GM21619 (cell line): ENCODE data around the gene CEP68.
"Not testable (repeated sequence)": the region's sequence is repeated elsewhere in the genome, so short reads cannot be mapped to it uniquely, and the experiment has no call there.

Experiments used
- ATAC-seq: cut with Tn5 transposase; IDR thresholded peaks from one replicate; pipeline ENCODE4 v1.9.1; 2021; ENCODE audit not compliant: unreplicated experiment

The CEP68 gene

DNA sequence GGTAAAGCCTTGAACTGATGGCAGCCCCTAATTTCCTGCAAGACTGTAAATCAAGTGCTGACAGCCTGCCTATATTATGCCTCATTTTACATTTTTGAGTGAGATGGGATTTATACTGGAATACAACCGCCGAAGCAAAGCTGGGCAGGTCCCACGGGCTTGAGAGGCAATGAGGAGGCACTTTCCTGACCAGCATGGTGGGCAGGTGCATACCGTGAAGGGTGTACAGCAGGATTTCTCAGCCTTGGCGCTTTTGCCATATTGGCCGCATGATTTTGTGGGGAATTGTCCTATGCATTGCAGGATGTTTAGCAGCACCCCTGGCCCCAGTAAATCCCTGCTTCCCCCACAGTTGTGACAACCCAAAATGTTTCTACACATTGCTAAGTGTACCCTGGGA is 22.8 kb downstream of the CEP68 start:
- ATAC-seq: no peak

GRCh38 chr2:65081232-65081685 is 25.0 kb downstream of the CEP68 start:
- ATAC-seq: no peak

GRCh38 chr2:65085148-65085547 is 28.9 kb downstream of the CEP68 start:
- ATAC-seq: no peak

GRCh38 chr2:65092791-65093190 is 36.6 kb downstream of the CEP68 start:
- ATAC-seq: no peak

DNA sequence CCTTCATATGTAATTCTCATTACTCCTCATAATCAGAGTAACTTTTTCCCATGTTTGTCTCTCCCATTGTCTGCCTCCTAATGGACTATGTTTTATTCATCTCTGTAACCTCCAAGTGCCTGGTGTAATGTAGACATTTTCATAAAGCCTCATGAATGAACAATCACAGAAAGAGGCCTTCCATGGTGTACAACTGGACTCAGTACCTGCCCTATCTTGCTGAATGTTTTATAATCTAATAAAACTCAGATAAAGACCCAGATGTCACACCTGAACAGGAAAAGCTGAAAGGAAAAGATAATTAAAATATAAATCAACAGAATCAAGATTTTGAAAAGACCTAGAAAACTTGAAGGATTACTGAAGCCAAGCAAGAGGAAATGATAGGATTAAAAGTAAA is 37.0 kb downstream of the CEP68 start:
- ATAC-seq: no peak

GRCh38 chr2:65096948-65097347 is 40.7 kb downstream of the CEP68 start:
- no peak for ATAC-seq

DNA sequence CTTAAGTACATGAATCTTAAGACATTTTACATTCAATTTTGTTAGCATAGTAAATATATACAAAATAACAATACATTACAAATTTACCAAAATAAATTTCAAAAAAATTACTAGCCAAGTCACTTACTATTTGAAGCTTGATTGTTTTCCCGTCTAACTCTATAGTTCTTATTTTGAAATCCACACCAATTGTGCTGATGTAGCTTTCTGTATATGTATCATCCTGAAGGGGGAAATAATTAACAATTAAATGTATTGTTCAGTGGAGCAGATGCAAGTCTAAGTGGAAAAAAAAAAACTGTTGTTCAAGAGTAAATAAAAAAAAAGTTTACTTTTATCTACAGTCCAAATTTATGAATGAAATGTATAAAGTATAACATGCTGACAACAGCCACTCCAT is 41.6 kb downstream of the CEP68 start:
- ATAC-seq: no peak

DNA sequence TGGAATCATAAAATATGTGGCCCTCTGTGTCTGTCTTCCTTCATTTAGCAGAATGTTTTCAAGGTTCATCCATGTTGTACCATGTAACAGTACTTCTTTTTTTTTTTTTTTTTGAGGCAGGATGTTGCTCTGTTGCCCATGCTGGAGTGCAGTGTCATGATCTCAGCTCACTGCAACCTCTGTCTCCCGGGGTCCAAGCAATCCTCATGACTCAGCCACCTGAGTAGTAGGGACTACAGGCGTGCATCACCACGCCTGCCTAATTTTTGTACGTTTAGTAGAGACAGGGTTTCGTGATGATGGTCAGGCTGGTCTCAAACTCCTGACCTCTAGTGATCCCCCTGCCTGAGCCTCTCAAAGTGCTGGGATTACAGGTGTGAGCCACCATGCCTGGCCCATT is 42.5 kb downstream of the CEP68 start:
- ATAC-seq: no peak

- ATAC-seq: no peak
Measured at GRCh38 chr2:65101071-65101470, 44.9 kb downstream of the CEP68 start.

- no peak for ATAC-seq
Measured at GRCh38 chr2:65103013-65103715, 46.9 kb downstream of the CEP68 start.

DNA sequence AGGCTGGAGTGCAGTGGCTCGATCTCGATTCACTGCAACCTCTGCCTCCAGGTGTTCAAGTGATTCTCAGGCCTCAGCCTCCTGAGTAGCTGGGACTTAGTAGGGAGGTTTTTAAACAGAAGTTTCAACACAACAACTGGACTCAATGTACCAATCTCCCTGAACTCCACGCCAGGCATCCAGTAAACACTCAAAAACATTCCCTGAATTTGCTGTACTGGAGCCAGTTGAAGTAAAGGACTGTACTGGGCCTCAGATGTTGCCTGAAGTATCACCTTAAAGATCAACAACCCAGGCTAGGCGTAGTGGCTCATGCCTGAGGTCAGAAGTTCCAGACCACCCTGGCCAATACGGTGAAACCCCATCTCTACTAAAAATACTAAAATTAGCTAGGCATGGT is 51.3 kb downstream of the CEP68 start:
- ATAC-seq: no peak

DNA sequence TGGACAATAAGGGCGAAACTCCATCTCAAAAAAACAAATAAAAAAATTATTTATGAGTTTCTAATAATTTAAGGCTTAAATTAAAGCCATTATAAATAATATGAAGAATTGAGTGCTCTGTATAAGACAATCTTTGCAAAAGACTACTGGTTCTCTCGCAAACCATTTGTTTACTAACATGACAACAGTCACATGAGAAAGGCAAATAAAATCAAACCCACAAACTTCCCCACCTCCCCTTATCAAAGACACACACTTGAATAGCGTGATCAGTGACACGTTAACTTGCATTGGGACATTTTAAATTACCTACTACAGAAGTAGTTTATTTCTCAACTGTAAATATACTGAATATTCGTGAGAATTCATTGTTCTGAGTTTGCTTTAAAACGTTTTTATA is 52.6 kb downstream of the CEP68 start:
- ATAC-seq: no peak

GRCh38 chr2:65112633-65113032 is 56.4 kb downstream of the CEP68 start:
- no peak for ATAC-seq

DNA sequence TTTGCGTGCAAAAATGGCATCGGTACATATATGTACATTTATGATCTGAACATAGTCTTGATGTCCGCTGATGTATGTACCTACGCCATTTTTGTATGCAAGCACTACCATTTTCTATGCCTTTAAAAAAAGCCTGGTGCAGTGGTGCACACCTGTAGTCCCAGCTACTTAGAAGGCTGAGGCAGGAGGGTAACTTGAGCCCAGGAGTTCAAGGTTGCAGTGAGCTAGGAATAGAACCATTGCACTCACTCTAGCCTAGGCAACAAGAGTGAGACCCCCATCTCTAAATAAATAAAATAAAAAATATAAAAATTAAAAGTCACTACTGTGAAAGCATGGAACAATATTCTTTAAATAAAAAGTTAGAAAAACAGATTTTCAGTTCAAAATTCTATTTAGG is 57.0 kb downstream of the CEP68 start:
- ATAC-seq: no peak

DNA sequence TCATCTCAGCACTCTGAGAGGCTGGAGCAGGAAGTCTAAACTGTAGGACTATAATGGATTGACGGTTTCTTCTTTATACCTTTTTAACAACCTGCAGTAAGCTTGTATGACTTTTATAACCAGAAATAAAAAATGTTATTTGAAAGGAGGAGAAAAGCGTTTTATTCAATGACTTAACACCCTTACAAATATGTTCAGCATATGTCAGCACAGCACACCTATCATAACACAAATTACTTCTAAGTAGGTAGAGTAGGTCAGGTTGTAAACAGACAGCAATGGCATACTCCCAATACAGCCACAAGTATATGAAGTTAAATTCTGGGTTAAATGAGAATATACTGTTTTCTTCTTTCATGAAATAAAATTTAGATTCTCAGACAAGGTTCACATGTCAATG is 57.6 kb downstream of the CEP68 start:
- ATAC-seq: no peak

- ATAC-seq: no peak
Measured at GRCh38 chr2:65114921-65115320, 58.7 kb downstream of the CEP68 start.

DNA sequence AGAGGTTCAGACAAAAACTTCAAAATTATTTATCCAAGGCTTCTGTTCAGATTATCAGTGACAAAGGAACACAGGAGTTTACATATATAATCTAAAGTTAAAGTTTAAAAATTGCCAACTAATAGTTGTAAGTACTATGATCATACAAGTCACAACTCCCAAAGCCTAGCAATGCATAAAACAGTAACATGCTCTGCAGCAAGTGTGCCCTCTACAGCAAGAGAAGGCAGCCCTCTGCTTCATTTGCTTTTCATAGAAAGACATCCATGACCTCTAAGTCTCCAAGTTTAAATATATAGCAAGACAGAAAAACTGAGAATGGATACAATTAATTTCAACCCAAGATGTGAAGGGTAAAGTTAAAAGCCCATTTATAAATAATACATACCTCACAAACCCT is 60.4 kb downstream of the CEP68 start:
- no peak for ATAC-seq

DNA sequence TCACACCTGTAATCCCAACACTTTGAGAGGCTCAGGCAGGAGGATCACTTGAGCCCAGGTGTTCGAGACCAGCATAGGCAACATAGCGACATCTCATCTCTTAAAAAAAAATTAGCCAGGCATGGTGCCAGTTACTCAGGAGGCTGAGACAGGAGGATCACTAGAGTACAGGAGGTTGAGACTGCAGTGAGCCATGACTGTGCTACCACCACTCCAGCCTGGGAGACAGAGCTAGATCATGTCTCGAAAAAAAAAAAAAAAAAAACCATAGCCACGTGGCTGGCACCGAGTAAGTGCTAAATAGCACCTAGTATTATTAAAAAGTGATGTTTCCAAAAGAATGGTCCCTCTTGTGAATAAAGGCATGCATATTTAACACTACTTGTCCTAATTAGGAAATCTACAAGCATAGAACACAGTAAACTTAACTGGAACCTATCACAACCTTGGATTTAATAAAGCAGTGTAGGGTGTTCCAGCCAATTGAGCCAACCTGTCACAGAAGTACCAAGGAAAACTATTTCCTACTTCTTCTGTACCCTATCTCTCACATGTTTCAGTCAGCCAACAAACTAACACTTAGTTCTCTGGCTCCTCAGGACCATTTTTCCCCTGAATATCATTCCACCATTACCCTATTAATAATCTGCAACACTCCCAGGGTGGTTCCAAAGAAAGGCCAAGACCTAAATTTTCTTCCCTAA is 64.9 kb downstream of the CEP68 start:
- no peak for ATAC-seq

GRCh38 chr2:65122313-65122712 is 66.1 kb downstream of the CEP68 start:
- no peak for ATAC-seq

DNA sequence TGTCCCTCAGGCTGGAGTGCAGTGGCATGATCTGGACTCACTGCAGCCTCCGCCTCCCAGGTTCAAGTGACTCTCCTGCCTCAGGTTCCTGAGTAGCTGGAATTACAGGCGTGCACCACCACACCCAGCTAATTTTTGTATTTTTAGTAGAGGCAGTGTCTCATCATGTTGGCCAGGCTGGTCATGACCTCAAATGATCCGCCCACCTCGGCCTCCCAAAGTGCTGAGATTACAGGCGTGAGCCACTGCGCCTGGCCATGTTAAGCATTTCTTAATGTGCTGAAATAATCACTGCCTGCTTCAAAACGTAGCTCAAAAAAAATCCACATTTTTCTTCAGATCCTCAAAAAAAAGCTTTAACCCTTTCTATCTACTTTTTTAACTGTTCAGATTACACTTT is 69.2 kb downstream of the CEP68 start:
- not testable (repeated sequence) for ATAC-seq

DNA sequence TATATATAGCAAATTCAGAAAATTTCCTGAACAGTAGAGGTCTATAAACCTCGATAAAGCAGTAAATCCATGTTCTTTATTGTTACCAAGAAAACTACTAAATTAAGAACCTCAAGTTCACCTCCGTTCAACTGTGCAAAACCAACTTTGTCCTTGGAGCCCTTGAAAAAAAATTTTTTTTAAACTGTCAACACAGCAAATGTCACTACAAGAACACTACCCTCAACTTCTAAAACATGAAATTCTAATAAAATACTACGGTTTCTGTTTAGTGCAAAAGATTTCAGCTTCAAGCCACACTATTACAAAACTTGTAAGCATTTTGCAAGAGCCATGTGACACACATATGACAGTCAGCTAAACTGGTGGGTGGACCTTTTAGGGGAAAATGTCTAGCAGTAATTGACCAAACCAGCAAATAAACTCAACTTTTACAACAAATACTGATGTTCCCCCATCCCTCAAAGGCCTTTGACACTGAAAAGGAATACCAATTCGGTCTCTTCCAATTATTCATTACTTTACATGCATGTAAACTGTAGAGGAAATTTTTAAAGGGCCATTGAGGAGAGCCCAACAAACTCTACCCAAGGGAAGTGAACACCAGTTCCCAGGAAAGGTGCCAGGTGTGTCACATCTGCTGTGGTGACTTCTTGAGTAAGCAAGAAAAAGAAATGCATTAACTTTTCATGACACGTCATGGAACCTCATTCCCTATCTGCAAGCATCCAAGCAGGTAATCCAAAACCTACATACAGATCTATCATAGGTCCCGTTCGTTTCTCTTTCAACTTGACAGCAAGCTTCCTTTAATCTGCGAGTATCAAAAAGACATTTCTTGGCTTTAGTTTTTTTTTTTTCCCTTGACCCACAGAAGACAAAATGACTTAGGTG is 72.3 kb downstream of the CEP68 start:
- ATAC-seq: no peak
